HepG2 (cell line): ENCODE results near the gene DYSF. TPM values are rescaled to one million over a fixed set of nuclear protein-coding genes. Genes with fewer than 3 reads are reported as not detected.

Source experiments
- ATAC-seq: fragments of 200-7000 bp; cut with Tn5 transposase; 3 replicates; pipeline ENCODE4 v1.9.1; 2020; ENCODE audit warnings: mild to moderate bottlenecking, moderate library complexity
- BruUV-seq: library from RNA; stranded (reverse); fragments of 400-500 nt; replicated peaks from 2 replicates; lab custom pipeline; 2021; lab: Mats Ljungman, UMichigan
- CTCF ChIA-PET: fragments of 300-600 bp; formaldehyde crosslinking; extraction: SDS; loops from one replicate; lab custom pipeline; 2021; ENCODE audit warnings: low total read pairs, inconsistent platforms, low intra/inter-chr PET ratio; lab: Yijun Ruan, JAX
- POLR2A ChIA-PET: fragments of 350-600 bp; sonication (Branson Sonifier 250); formaldehyde crosslinking; loops from one replicate; lab custom pipeline; 2020; ENCODE audit warnings: antibody characterized with exemption, inconsistent platforms; lab: Yijun Ruan, JAX
- DNase-seq: peaks from one replicate; pipeline ENCODE4 v3.0.0-alpha.2; 2015; ENCODE audit warnings: low spot score
- FAIRE-seq: peaks from 3 replicates; lab custom pipeline; 2011; peaks lifted over from hg19 to GRCh38; lab: Jason Lieb, UNC
- H2AFZ ChIP-seq: one replicate; pipeline ENCODE4 v1.6.1; 2011; ENCODE audit warnings: low read length, inconsistent platforms
- H3K27ac ChIP-seq: fragments of 300-600 bp; 3 replicates; pipeline ENCODE4 v1.8.0; 2011; ENCODE audit warnings: mixed run types, mild to moderate bottlenecking, mixed read lengths, low read length, inconsistent platforms; ENCODE audit not compliant: insufficient read depth; ENCODE audit errors: extremely low read length
- H3K27me3 ChIP-seq, 2 experiments: fragments of 200-600 bp in 1 of 2; 2 replicates in 1 of 2; 3 replicates in 1 of 2; pipeline versions ENCODE4 v1.6.0 to v1.8.0; 2011; ENCODE audit warnings: low read length in 2 of 2, mild to moderate bottlenecking in 2 of 2, moderate library complexity in 2 of 2, inconsistent platforms in 1 of 2; ENCODE audit not compliant: insufficient read depth in 2 of 2, control insufficient read depth in 1 of 2
- H3K36me3 ChIP-seq, 2 experiments: fragments of 200-600 bp in 1 of 2; replicated peaks in 1 of 2; 2 replicates in 1 of 2; 3 replicates in 1 of 2; pipeline versions ENCODE4 v1.5.1 to v1.8.0; 2011; ENCODE audit warnings: low read length in 2 of 2, inconsistent platforms in 1 of 2; ENCODE audit not compliant: insufficient read depth in 2 of 2, control insufficient read depth in 1 of 2
- H3K4me1 ChIP-seq: 2 replicates; pipeline ENCODE4 v1.5.1; 2012; ENCODE audit warnings: low read length, inconsistent platforms; ENCODE audit not compliant: insufficient read depth
- H3K4me2 ChIP-seq: 2 replicates; pipeline ENCODE4 v1.6.0; 2011; ENCODE audit warnings: low read depth, low read length, inconsistent platforms
- H3K4me3 ChIP-seq, 3 experiments: fragments of 200-600 bp in 1 of 3; sonication (generic), shearing (Covaris generic) in 1 of 3; replicated peaks in 1 of 3; 2 replicates each; pipeline ENCODE4 v1.5.1; 2011 to 2016; ENCODE audit warnings: low read length in 3 of 3, inconsistent platforms in 2 of 3, low read depth in 2 of 3, mild to moderate bottlenecking in 2 of 3, control low read depth in 1 of 3, mixed read lengths in 1 of 3; ENCODE audit not compliant: insufficient read depth in 1 of 3
- H3K79me2 ChIP-seq: one replicate; pipeline ENCODE4 v1.6.1; 2011; ENCODE audit warnings: low read length, inconsistent platforms; ENCODE audit not compliant: insufficient read depth
- H3K9ac ChIP-seq: 2 replicates; pipeline ENCODE4 v1.6.0; 2011; ENCODE audit warnings: mild to moderate bottlenecking, low read depth, low read length, inconsistent platforms; ENCODE audit not compliant: insufficient read depth
- H3K9me3 ChIP-seq: 2 replicates; pipeline ENCODE4 v1.5.1; 2012; ENCODE audit warnings: mild to moderate bottlenecking, low read length
- H4K20me1 ChIP-seq: 2 replicates; pipeline ENCODE4 v1.6.0; 2011; ENCODE audit warnings: inconsistent platforms, mild to moderate bottlenecking, low read length, moderate library complexity; ENCODE audit not compliant: insufficient read depth
- BCLAF1 ChIP-seq: fragments of 450-650 bp; IDR thresholded peaks from 2 replicates; pipeline ENCODE4 v1.6.1; 2017; ENCODE audit warnings: mild to moderate bottlenecking
- DMAP1 ChIP-seq: IDR thresholded peaks from 2 replicates; pipeline ENCODE4 v1.6.1; 2016
- FOXM1 ChIP-seq: sonication (generic); formaldehyde crosslinking; IDR thresholded peaks from 2 replicates; pipeline ENCODE4 v1.5.0; 2020; ENCODE audit warnings: missing genetic modification reagents
- GFI1 ChIP-seq: sonication (generic); formaldehyde crosslinking; IDR thresholded peaks from 2 replicates; pipeline ENCODE4 v1.5.0; 2020; ENCODE audit warnings: missing genetic modification reagents, mild to moderate bottlenecking, borderline replicate concordance
- GLI4 ChIP-seq: sonication (generic); formaldehyde crosslinking; IDR thresholded peaks from 2 replicates; pipeline ENCODE4 v1.5.1; 2020; ENCODE audit warnings: missing genetic modification reagents, mild to moderate bottlenecking, moderate library complexity, borderline replicate concordance
- GZF1 ChIP-seq: sonication (generic); formaldehyde crosslinking; IDR thresholded peaks from 2 replicates; pipeline ENCODE4 v1.5.1; 2020; ENCODE audit warnings: mild to moderate bottlenecking, missing genetic modification reagents
- MAFG ChIP-seq: sonication (generic); formaldehyde crosslinking; IDR thresholded peaks from 2 replicates; pipeline ENCODE4 v1.5.1; 2020; ENCODE audit warnings: mild to moderate bottlenecking, missing genetic modification reagents
- NFKB2 ChIP-seq: sonication (generic); formaldehyde crosslinking; IDR thresholded peaks from 2 replicates; pipeline ENCODE4 v1.4.0; 2020; ENCODE audit warnings: missing genetic modification reagents, borderline replicate concordance
- NONO ChIP-seq, 2 experiments: fragments of 450-650 bp in 1 of 2; sonication (generic) in 1 of 2; formaldehyde crosslinking in 1 of 2; IDR thresholded peaks in 1 of 2; conservative IDR thresholded peaks in 1 of 2; 2 replicates each; pipeline versions ENCODE4 v1.6.1 to v1.8.0; 2017 to 2022; ENCODE audit warnings: mild to moderate bottlenecking in 1 of 2, missing genetic modification reagents in 1 of 2, moderate library complexity in 1 of 2
- SKI ChIP-seq: fragments of 450-650 bp; IDR thresholded peaks from one replicate; pipeline ENCODE4 v1.6.1; 2018; ENCODE audit warnings: mild to moderate bottlenecking; ENCODE audit not compliant: partially characterized antibody
- SOX5 ChIP-seq: IDR thresholded peaks from 2 replicates; pipeline ENCODE4 v1.6.1; 2016; ENCODE audit warnings: borderline replicate concordance
- ZNF362 ChIP-seq: sonication (generic); formaldehyde crosslinking; IDR thresholded peaks from 2 replicates; pipeline ENCODE4 v1.4.0; 2020; ENCODE audit warnings: missing genetic modification reagents, mild to moderate bottlenecking, borderline replicate concordance
- ZNF460 ChIP-seq: sonication (generic); formaldehyde crosslinking; IDR thresholded peaks from 2 replicates; pipeline ENCODE4 v1.5.1; 2020; ENCODE audit warnings: missing genetic modification reagents, mild to moderate bottlenecking, borderline replicate concordance
- ZNF572 ChIP-seq: sonication (generic); formaldehyde crosslinking; IDR thresholded peaks from 2 replicates; pipeline ENCODE4 v1.5.1; 2020; ENCODE audit warnings: mild to moderate bottlenecking, missing genetic modification reagents
- WGBS: methylation state at CpG from one replicate; pipeline ENCODE4 v1.1.6; 2017; ENCODE audit warnings: low lambda C conversion rate; 5-methylcytosine and 5-hydroxymethylcytosine counted together
- in situ Hi-C: cut with HindIII; loops from 2 replicates; pipeline ENCODE4 v1.10.0; 2017; ENCODE audit warnings: low pct_unique_long_range_greater_than_20kb; ENCODE audit not compliant: extremely low pct_ligation_motif_present
- intact Hi-C: fragments of 100-400 bp; cut with micrococcal nuclease; formaldehyde crosslinking; loops from one replicate; pipeline ENCODE4 v1.10.0; 2022; ENCODE audit not compliant: unreplicated experiment
- polyA plus RNA-seq, 8 experiments: library from polyadenylated mRNA; depleted of rRNA in 3 of 8; stranded (reverse) in 7 of 8; unstranded in 1 of 8; fragments of >200 nt; fragmentation: Illumina TruSeq in 4 of 8; extraction: Trizol in 4 of 8; gene quantifications; 2 replicates each; pipeline versions ENCODE4 v1.2.1 to v1.2.3, GENCODE V29; 2011 to 2016; ENCODE audit warnings: low read depth in 4 of 8, missing spikeins in 1 of 8, mixed read lengths in 1 of 8; ENCODE audit not compliant: insufficient read depth in 1 of 8
- total RNA-seq, 5 experiments: library from RNA; depleted of rRNA; stranded (reverse); fragments of >200 nt; fragmentation: Illumina TruSeq; extraction: Trizol; gene quantifications; 2 replicates each; pipeline ENCODE4 v1.2.3, GENCODE V29; 2016; ENCODE audit warnings: low read depth in 1 of 5

The DYSF gene
- total and polyA plus RNA-seq, 2 of the 13 experiments (the other 11 are each of a cell fraction or from before 2014, with no cell fraction given), result 0.15 to 2.4 TPM

- Histone ChIP-seq H3K79me2 (no peaks in the 10 kb centered on the region), H3K4me1 (no peaks in the 10 kb centered on the region), H3K27ac (no peak overlapping the region), H3K4me2 (no peak overlapping the region), H3K9me3 (no peaks in the 10 kb centered on the region), H3K9ac (no peak overlapping the region), H3K36me3 (no peaks in the 10 kb centered on the region), H3K4me3 (no peak overlapping the region), H2AFZ (no peak overlapping the region), H3K27me3 (peaks cover 0 to 17% of the 10 kb centered on the region in 2 experiments; a peak in 3 of 5 replicates), H4K20me1 (no peaks in the 10 kb centered on the region)
- no peak for DNase-seq
- POLR2A ChIA-PET, result no interaction called here
- in situ Hi-C loops, result loop anchor here (25.0 kb wide), 2 partner anchors 1199 to 1324 kb away; no protein-coding TSS in a partner anchor
- 11% methylated on average over 11 of the region's 12 CpGs for WGBS
- CTCF ChIA-PET, result no interaction called here
- FAIRE-seq, result no peak
- TF ChIP-seq MAFG (CRISPR knock-in tag) (no peak), ZNF362 (CRISPR knock-in tag) (no peak), SKI (no peak)
- intact Hi-C loops, result no loop called here
- no peak for ATAC-seq
- no TSS peak for BruUV-seq
Observed at GRCh38 chr2:71538656-71539265, 85.4 kb downstream of the DYSF start.

GRCh38 chr2:71540818-71541217 lies 87.5 kb downstream of the DYSF start:
- Histone ChIP-seq H3K79me2 (no peaks in the 10 kb centered on the region), H3K36me3 (no peaks in the 10 kb centered on the region), H3K4me1 (peaks cover 11% of the 10 kb centered on the region), H4K20me1 (no peaks in the 10 kb centered on the region), H3K4me3 (no peak overlapping the region), H3K27me3 (peaks cover 0 to 21% of the 10 kb centered on the region in 2 experiments; a peak in 3 of 5 replicates), H3K27ac (no peak overlapping the region), H3K9me3 (no peaks in the 10 kb centered on the region), H3K9ac (no peak overlapping the region), H3K4me2 (no peak overlapping the region), H2AFZ (no peak overlapping the region)
- 4% methylated on average over 1 of the region's 1 CpG for WGBS
- FAIRE-seq (no peak), DNase-seq (no peak), ATAC-seq (no peak)
- in situ Hi-C loops (loop anchor here (10.0 to 25.0 kb wide), 3 partner anchors 1034 to 1321 kb away; no protein-coding TSS in a partner anchor), intact Hi-C loops (no loop called here)
- ChIA-PET CTCF (no interaction called here), POLR2A (no interaction called here)
- BruUV-seq, result no TSS peak
- TF ChIP-seq SOX5 (CRISPR knock-in tag) (no peak), ZNF572 (CRISPR knock-in tag) (no peak), GFI1 (CRISPR knock-in tag) (no peak), BCLAF1 (no peak), NONO (IDR thresholded peaks at IDR 0.05) (no peak), NONO (CRISPR knock-in tag; conservative IDR thresholded peaks at IDR 0.05) (no peak), DMAP1 (no peak), FOXM1 (CRISPR knock-in tag) (no peak), NFKB2 (CRISPR knock-in tag) (no peak), GLI4 (CRISPR knock-in tag) (no peak), GZF1 (CRISPR knock-in tag) (no peak), ZNF460 (CRISPR knock-in tag) (no peak)
